Stimulated activated CD4-positive, alpha-beta T cell treated with anti-CD3 and anti-CD28 coated beads, Interleukin-4, amount 100 ng/mL, for 4 hours (primary cell): ENCODE results near the gene SLC35A4.
A peak's percentile ranks its signal among the peaks of the same experiment; 100 is the strongest.

Experiments
- DNase-seq, 2 experiments: peaks; one replicate each; pipeline ENCODE4 v3.0.0-alpha.2; 2020

The SLC35A4 gene

GRCh38 chr5:140564196-140565023 is at the start of gene SLC35A4, which contains the start of gene APBB3:
TSS of gene SLC35A4 (plus strand) at chr5:140564828. CDS start at chr5:140567170, 2,342 bp downstream.
TSS of gene APBB3 (minus strand) at chr5:140564598. CDS start at chr5:140564245, 353 bp downstream.
- DNase-seq, result peak; percentile 89 to 98

- DNase-seq, result no peak
Measured at GRCh38 chr5:140524003-140524402, 40.6 kb upstream of the SLC35A4 start.

GRCh38 chr5:140540227-140540626 is 24.4 kb upstream of the SLC35A4 start:
- DNase-seq, result no peak

- no peak for DNase-seq
Measured at GRCh38 chr5:140542972-140543371, 21.7 kb upstream of the SLC35A4 start.

- no peak for DNase-seq
Measured at GRCh38 chr5:140544986-140545385, 19.6 kb upstream of the SLC35A4 start.

GRCh38 chr5:140545606-140546005 is 19.0 kb upstream of the SLC35A4 start:
- no peak for DNase-seq

- no peak for DNase-seq
Measured at GRCh38 chr5:140546851-140547507, 17.6 kb upstream of the SLC35A4 start.

- DNase-seq, result peak; percentile 78 to 83
Measured at GRCh38 chr5:140547508-140548299, 16.9 kb upstream of the SLC35A4 start, which contains the start of gene EIF4EBP3. TSS of gene EIF4EBP3 (plus strand) at chr5:140547662. CDS start at chr5:140547738, 76 bp downstream.

- no peak for DNase-seq
Measured at GRCh38 chr5:140548300-140548688, 16.3 kb upstream of the SLC35A4 start.

- no peak for DNase-seq
Measured at GRCh38 chr5:140548791-140549190, 15.8 kb upstream of the SLC35A4 start.

- DNase-seq, result no peak
Measured at GRCh38 chr5:140549237-140550144, 15.1 kb upstream of the SLC35A4 start.

GRCh38 chr5:140550147-140551079 is 14.2 kb upstream of the SLC35A4 start:
- DNase-seq, result no peak

GRCh38 chr5:140551872-140552271 is 12.8 kb upstream of the SLC35A4 start:
- no peak for DNase-seq

GRCh38 chr5:140553657-140554056 is 11.0 kb upstream of the SLC35A4 start:
- DNase-seq, result no peak

- DNase-seq, result no peak
Measured at GRCh38 chr5:140554454-140554853, 10.2 kb upstream of the SLC35A4 start.

- DNase-seq, result no peak
Measured at GRCh38 chr5:140555747-140556312, 8.8 kb upstream of the SLC35A4 start.

GRCh38 chr5:140556438-140556837 is 8.2 kb upstream of the SLC35A4 start:
- DNase-seq, result no peak

GRCh38 chr5:140557136-140557805 is 7.4 kb upstream of the SLC35A4 start, which contains the start of gene SRA1:
TSS of gene SRA1 (minus strand) at chr5:140557473. CDS start at chr5:140557452, 21 bp downstream.
- DNase-seq, result peak; percentile 77 to 83

- DNase-seq, result no peak
Measured at GRCh38 chr5:140557965-140558364, 6.7 kb upstream of the SLC35A4 start.

- DNase-seq, result no peak
Measured at GRCh38 chr5:140558542-140558941, 6.1 kb upstream of the SLC35A4 start.
